SK-N-SH treated with all-trans-retinoic acid at 6 μM for 48 hours (cell line): ENCODE results near the gene COL4A1.

Experiments
- ATAC-seq: fragments of 200-7000 bp; cut with Tn5 transposase; 3 replicates; pipeline ENCODE4 v1.9.1; 2020; ENCODE audit warnings: mild to moderate bottlenecking, moderate library complexity
- ARNTL ChIP-seq: fragments of 450-650 bp; formaldehyde crosslinking; IDR thresholded peaks from 2 replicates; pipeline ENCODE4 v1.5.0; 2020; ENCODE audit warnings: low read depth, mild to moderate bottlenecking, moderate library complexity, borderline replicate concordance
- BACH2 ChIP-seq: fragments of 250-450 bp; sonication (Bioruptor Pico); IDR thresholded peaks from 2 replicates; pipeline ENCODE4 v1.9.0; 2021; ENCODE audit warnings: mild to moderate bottlenecking, borderline replicate concordance
- CREB5 ChIP-seq: fragments of 250-450 bp; sonication (Bioruptor Pico); IDR thresholded peaks from 2 replicates; pipeline ENCODE4 v1.5.1; 2020; ENCODE audit warnings: low read depth, mild to moderate bottlenecking, moderate library complexity
- CSDC2 ChIP-seq: fragments of 250-450 bp; sonication (Bioruptor Pico); IDR thresholded peaks from 2 replicates; pipeline ENCODE4 v1.5.0; 2020; ENCODE audit warnings: mild to moderate bottlenecking, moderate library complexity
- CSRNP3 ChIP-seq: fragments of 250-450 bp; sonication (Bioruptor Pico); IDR thresholded peaks from 2 replicates; pipeline ENCODE4 v1.5.1; 2021; ENCODE audit warnings: mild to moderate bottlenecking, moderate library complexity
- ESRRG ChIP-seq: fragments of 250-450 bp; sonication (Bioruptor Pico); IDR thresholded peaks from 2 replicates; pipeline ENCODE4 v1.6.1; 2021; ENCODE audit warnings: mild to moderate bottlenecking
- GLIS3 ChIP-seq: fragments of 250-450 bp; sonication (Bioruptor Pico); IDR thresholded peaks from 2 replicates; pipeline ENCODE4 v1.5.0; 2020; ENCODE audit warnings: mild to moderate bottlenecking, moderate library complexity
- ISL1 ChIP-seq: fragments of 250-450 bp; sonication (Bioruptor Pico); IDR thresholded peaks from 2 replicates; pipeline ENCODE4 v2.1.2; 2022; ENCODE audit warnings: mild to moderate bottlenecking, moderate library complexity
- OSR1 ChIP-seq: fragments of 250-450 bp; sonication (Bioruptor Pico); IDR thresholded peaks from 2 replicates; pipeline ENCODE4 v1.8.0; 2022; ENCODE audit warnings: moderate library complexity, mild to moderate bottlenecking, inconsistent platforms
- PATZ1 ChIP-seq: fragments of 250-450 bp; sonication (Bioruptor Pico); IDR thresholded peaks from 2 replicates; pipeline ENCODE4 v1.8.0; 2020; ENCODE audit warnings: mild to moderate bottlenecking, moderate library complexity, borderline replicate concordance
- POU6F1 ChIP-seq: fragments of 250-450 bp; sonication (Bioruptor Pico); IDR thresholded peaks from 2 replicates; pipeline ENCODE4 v1.8.0; 2021; ENCODE audit warnings: low read depth, mild to moderate bottlenecking, moderate library complexity, borderline replicate concordance
- RARB ChIP-seq: fragments of 250-450 bp; sonication (Bioruptor Pico); IDR thresholded peaks from 2 replicates; pipeline ENCODE4 v1.8.0; 2021; ENCODE audit warnings: mild to moderate bottlenecking, moderate library complexity
- SNAI2 ChIP-seq: fragments of 250-450 bp; sonication (Bioruptor Pico); IDR thresholded peaks from 2 replicates; pipeline ENCODE4 v1.5.0; 2020; ENCODE audit warnings: mild to moderate bottlenecking, moderate library complexity
- TCF4 ChIP-seq: fragments of 250-450 bp; sonication (Bioruptor Pico); IDR thresholded peaks from 2 replicates; pipeline ENCODE4 v1.8.0; 2021; ENCODE audit warnings: mild to moderate bottlenecking, moderate library complexity, borderline replicate concordance
- TOX ChIP-seq: fragments of 250-450 bp; sonication (Bioruptor Pico); IDR thresholded peaks from 2 replicates; pipeline ENCODE4 v1.8.0; 2021; ENCODE audit warnings: mild to moderate bottlenecking, moderate library complexity, borderline replicate concordance
- TSHZ2 ChIP-seq: fragments of 250-450 bp; sonication (Bioruptor Pico); IDR thresholded peaks from 2 replicates; pipeline ENCODE4 v1.5.0; 2020; ENCODE audit warnings: mild to moderate bottlenecking, moderate library complexity
- ZC3H10 ChIP-seq: fragments of 250-450 bp; sonication (Bioruptor Pico); IDR thresholded peaks from 2 replicates; pipeline ENCODE4 v1.5.1; 2021; ENCODE audit warnings: mild to moderate bottlenecking, moderate library complexity
- ZFP3 ChIP-seq: fragments of 250-450 bp; sonication (Bioruptor Pico); IDR thresholded peaks from 2 replicates; pipeline ENCODE4 v1.5.0; 2020; ENCODE audit warnings: mild to moderate bottlenecking, moderate library complexity
- ZFP30 ChIP-seq: fragments of 450-650 bp; formaldehyde crosslinking; IDR thresholded peaks from 2 replicates; pipeline ENCODE4 v1.5.0; 2022; ENCODE audit warnings: mild to moderate bottlenecking, moderate library complexity
- ZNF565 ChIP-seq: fragments of 450-650 bp; formaldehyde crosslinking; conservative IDR thresholded peaks from 2 replicates; pipeline ENCODE4 v1.5.0; 2020; ENCODE audit warnings: low read depth, mild to moderate bottlenecking, moderate library complexity
- ZNF70 ChIP-seq: fragments of 450-650 bp; formaldehyde crosslinking; IDR thresholded peaks from 2 replicates; pipeline ENCODE4 v1.5.0; 2020; ENCODE audit warnings: mild to moderate bottlenecking, moderate library complexity
- ZNF8 ChIP-seq: fragments of 450-650 bp; formaldehyde crosslinking; IDR thresholded peaks from 2 replicates; pipeline ENCODE4 v1.5.0; 2020; ENCODE audit warnings: mild to moderate bottlenecking, moderate library complexity

The COL4A1 gene

GRCh38 chr13:110233181-110233950 lies 73.6 kb downstream of the COL4A1 start (continued):
- TF ChIP-seq CSRNP3 (no peak), RARB (CRISPR knock-in tag) (no peak)

- peak; percentile 48 for ATAC-seq
- no peak for TF ChIP-seq TCF4 (CRISPR knock-in tag)
- no peak for TF ChIP-seq ESRRG (CRISPR knock-in tag)
- TF ChIP-seq PATZ1 (CRISPR knock-in tag), result no peak
- no peak for TF ChIP-seq ARNTL
- TF ChIP-seq SNAI2, result no peak
- TF ChIP-seq BACH2, result no peak
- no peak for TF ChIP-seq CREB5 (CRISPR knock-in tag)
- no peak for TF ChIP-seq ZNF70 (CRISPR knock-in tag)
These were observed 74.2 kb downstream of the COL4A1 start for GRCh38 chr13:110232756-110233155.

- no peak for TF ChIP-seq ZFP3 (CRISPR knock-in tag)
- no peak for TF ChIP-seq ZFP30 (CRISPR knock-in tag)
- no peak for TF ChIP-seq ZNF70 (CRISPR knock-in tag)
- TF ChIP-seq ZNF8 (CRISPR knock-in tag), result no peak
- TF ChIP-seq TSHZ2 (CRISPR knock-in tag), result no peak
- TF ChIP-seq, all 23 proteins: peak for 0
- ATAC-seq, result no peak
These were observed 74.8 kb downstream of the COL4A1 start for GRCh38 chr13:110232142-110232541.

- TF ChIP-seq ZFP3 (CRISPR knock-in tag) (no peak), SNAI2 (no peak), RARB (CRISPR knock-in tag) (no peak), ZNF70 (CRISPR knock-in tag) (no peak), ZNF8 (CRISPR knock-in tag) (no peak), ZNF565 (no peak), POU6F1 (CRISPR knock-in tag) (no peak), ARNTL (no peak), BACH2 (no peak), GLIS3 (CRISPR knock-in tag) (no peak), CSDC2 (CRISPR knock-in tag) (no peak), PATZ1 (CRISPR knock-in tag) (no peak), TOX (CRISPR knock-in tag) (no peak), ZC3H10 (CRISPR knock-in tag) (no peak), ISL1 (CRISPR knock-in tag) (no peak), TCF4 (CRISPR knock-in tag) (no peak), CSRNP3 (no peak), ESRRG (CRISPR knock-in tag) (no peak), OSR1 (CRISPR knock-in tag) (no peak)
- TF ChIP-seq, all 23 proteins: peak for 0
- no peak for ATAC-seq
These were observed 75.5 kb downstream of the COL4A1 start for GRCh38 chr13:110231348-110232047.
